Small intestine (tissue), 7 donors: ENCODE results near the gene APCDD1. TPM values are rescaled to one million over a fixed set of nuclear protein-coding genes. Genes with fewer than 3 reads are reported as not detected.

Experiments
- DNase-seq, 2 donors: peaks; one replicate each; pipeline versions ENCODE4 v3.0.0 to v3.0.0-alpha.2; 2013
- FAIRE-seq: peaks from 2 replicates; lab custom pipeline; 2012; peaks lifted over from hg19 to GRCh38; lab: Jason Lieb, UNC
- H3K27ac ChIP-seq, 3 donors: one replicate each; pipeline ENCODE4 v1.5.1; 2013; ENCODE audit warnings: low read length in 2 of 3, mild to moderate bottlenecking in 2 of 3, control low read depth in 1 of 3, inconsistent platforms in 1 of 3, low read depth in 1 of 3, moderate library complexity in 1 of 3
- H3K27me3 ChIP-seq, 3 donors: one replicate each; pipeline ENCODE4 v1.6.1; 2013; ENCODE audit warnings: low read length in 3 of 3, inconsistent platforms in 1 of 3; ENCODE audit not compliant: control insufficient read depth in 3 of 3, insufficient read depth in 3 of 3
- H3K36me3 ChIP-seq, 3 donors: one replicate each; pipeline ENCODE4 v1.6.1; 2013; ENCODE audit warnings: low read length in 3 of 3, inconsistent platforms in 1 of 3, low read depth in 1 of 3, mild to moderate bottlenecking in 1 of 3, moderate library complexity in 1 of 3; ENCODE audit not compliant: control insufficient read depth in 3 of 3, insufficient read depth in 2 of 3
- H3K4me1 ChIP-seq, 3 donors: one replicate each; pipeline ENCODE4 v1.6.1; 2013; ENCODE audit warnings: low read length in 2 of 3, inconsistent platforms in 1 of 3, low read depth in 1 of 3, mild to moderate bottlenecking in 1 of 3, moderate library complexity in 1 of 3; ENCODE audit not compliant: control insufficient read depth in 3 of 3, insufficient read depth in 2 of 3
- H3K4me3 ChIP-seq, 3 donors: one replicate each; pipeline ENCODE4 v1.5.1; 2013; ENCODE audit warnings: low read length in 3 of 3, control low read depth in 1 of 3, inconsistent platforms in 1 of 3, low read depth in 1 of 3, mild to moderate bottlenecking in 1 of 3, moderate library complexity in 1 of 3
- H3K9me3 ChIP-seq, 2 donors: one replicate each; pipeline ENCODE4 v1.6.1; 2013; ENCODE audit warnings: low read depth in 1 of 2, low read length in 1 of 2; ENCODE audit not compliant: control insufficient read depth in 2 of 2, insufficient read depth in 1 of 2
- WGBS, 3 donors: extraction: QIAGEN DNeasy Blood & Tissue Kit; methylation state at CpG; one replicate each; pipeline ENCODE4 v1.1.7; 2013; 5-methylcytosine and 5-hydroxymethylcytosine counted together
- polyA plus RNA-seq, 4 donors: library from polyadenylated mRNA; stranded (reverse) in 3 of 4; unstranded in 1 of 4; fragments of 200-250 nt in 3 of 4; fragments of 120-200 nt in 1 of 4; gene quantifications; one replicate each; pipeline versions ENCODE4 v1.2.1 to v1.2.3, GENCODE V29; 2013
- donor health status: healthy with polysubstance abuse.
- donor health status: control.
- donor health status: control.
- donor health status: Bipolar disorder and iron deficiency.
- donor health status: healthy.

The APCDD1 gene
- polyA plus RNA-seq, 4 donors: 0.67 to 21.6 (median 5.0) TPM

GRCh38 chr18:10524507-10525370, 70.3 kb downstream of the APCDD1 start:
- peaks cover 3 to 7% (median 5%) of the 10 kb centered on the region in 3 donors for H3K4me1 ChIP-seq
- H3K27me3 ChIP-seq: peaks cover 0 to 3% (median 0%) of the 10 kb centered on the region in 3 donors
- WGBS, 3 donors: 51 to 59% (median 59%) methylated on average over 11 of the region's 11 CpGs
- no peak overlapping the region for H3K27ac ChIP-seq
- no peak overlapping the region for H3K4me3 ChIP-seq
- no peak for FAIRE-seq
- H3K36me3 ChIP-seq: no peaks in the 10 kb centered on the region
- DNase-seq: peak in 1 of 2 donors; percentile 12
- no peaks in the 10 kb centered on the region for H3K9me3 ChIP-seq

GRCh38 chr18:10525371-10525691, 70.9 kb downstream of the APCDD1 start:
- Histone ChIP-seq H3K36me3 (no peaks in the 10 kb centered on the region), H3K4me3 (peak overlapping the region in 2 of 3 donors; percentile 81 to 92), H3K9me3 (no peaks in the 10 kb centered on the region), H3K27ac (peak overlapping the region in 1 of 3 donors; percentile 91), H3K4me1 (peaks cover 3 to 7% (median 5%) of the 10 kb centered on the region in 3 donors), H3K27me3 (peaks cover 0 to 3% (median 0%) of the 10 kb centered on the region in 3 donors)
- FAIRE-seq (no peak), DNase-seq (no peak)
- WGBS, 3 donors: 53 to 61% (median 59%) methylated on average over 7 of the region's 7 CpGs

DNA sequence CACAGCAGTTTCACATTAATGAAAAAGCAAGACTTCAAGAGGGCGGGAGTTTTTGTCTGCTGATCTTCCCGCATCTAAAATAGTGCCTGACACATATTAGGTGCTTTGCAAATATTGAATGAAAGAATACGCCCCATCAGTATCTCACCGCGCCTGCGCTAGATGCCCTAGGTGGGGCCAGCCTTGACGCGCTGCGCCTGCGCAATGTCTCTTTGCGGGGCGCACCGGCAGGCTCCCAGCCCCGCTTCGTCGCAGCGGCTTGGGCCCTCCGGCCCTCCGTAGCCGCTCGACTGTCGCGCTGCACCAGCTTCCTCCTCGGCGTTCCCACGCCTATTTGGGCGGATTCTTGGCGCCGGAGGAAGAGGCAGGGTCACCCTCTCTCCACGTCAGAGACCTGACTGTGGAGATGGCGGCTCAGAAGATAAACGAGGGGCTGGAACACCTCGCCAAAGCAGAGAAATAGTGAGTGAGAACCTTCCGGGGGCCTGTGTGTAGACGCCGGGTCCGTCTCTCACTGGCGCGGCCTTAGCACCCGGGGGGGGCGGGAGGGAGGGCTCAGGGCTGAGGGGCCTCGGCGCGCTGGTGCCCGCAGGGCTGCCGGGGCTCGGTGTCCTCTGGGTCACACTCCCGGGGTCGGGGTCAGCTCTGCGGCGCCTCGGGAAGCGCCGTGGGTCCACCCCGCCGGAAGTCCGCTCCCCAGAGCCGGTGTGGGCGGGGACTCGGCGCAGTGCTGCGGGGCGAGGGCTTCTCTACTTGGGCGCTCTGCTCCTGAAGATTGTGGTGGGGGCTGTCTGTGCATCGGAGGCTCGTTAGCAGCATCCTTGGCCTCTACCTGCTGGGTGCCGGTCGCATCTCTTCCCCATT, 71.5 kb downstream of the APCDD1 start, which contains the start of gene NAPG:
Gene NAPG (plus strand): TSS at position 331 of the 864 bp plus-strand sequence. CDS start 76 bp downstream, at position 407.
- 0 to 1% (median 1%) methylated on average over 53 to 68 of the region's 68 CpGs for WGBS, 3 donors
- DNase-seq (peak; percentile 93 to 95), FAIRE-seq (no peak)
- Histone ChIP-seq H3K27ac (peak within 1 kb of the TSS; percentile 69 to 94 (median 91)), H3K36me3 (no peaks in the 10 kb centered on the region), H3K4me1 (peaks cover 3 to 7% (median 5%) of the 10 kb centered on the region in 3 donors), H3K27me3 (peaks cover 0 to 3% (median 0%) of the 10 kb centered on the region in 3 donors), H3K9me3 (no peaks in the 10 kb centered on the region), H3K4me3 (peak within 1 kb of the TSS; percentile 81 to 92 (median 92))

GRCh38 chr18:10526561-10526949, 72.1 kb downstream of the APCDD1 start:
- DNase-seq (peak in 1 of 2 donors; percentile 16), FAIRE-seq (no peak)
- H3K4me3 ChIP-seq: peak overlapping the region; percentile 81 to 92 (median 92)
- peaks cover 3 to 7% (median 5%) of the 10 kb centered on the region in 3 donors for H3K4me1 ChIP-seq
- no peaks in the 10 kb centered on the region for H3K36me3 ChIP-seq
- H3K27ac ChIP-seq: peak overlapping the region; percentile 69 to 94 (median 91)
- peaks cover 0 to 2% (median 0%) of the 10 kb centered on the region in 3 donors for H3K27me3 ChIP-seq
- no peaks in the 10 kb centered on the region for H3K9me3 ChIP-seq
- WGBS, 3 donors: 2 to 3% (median 2%) methylated on average over 10 to 11 of the region's 11 CpGs

DNA sequence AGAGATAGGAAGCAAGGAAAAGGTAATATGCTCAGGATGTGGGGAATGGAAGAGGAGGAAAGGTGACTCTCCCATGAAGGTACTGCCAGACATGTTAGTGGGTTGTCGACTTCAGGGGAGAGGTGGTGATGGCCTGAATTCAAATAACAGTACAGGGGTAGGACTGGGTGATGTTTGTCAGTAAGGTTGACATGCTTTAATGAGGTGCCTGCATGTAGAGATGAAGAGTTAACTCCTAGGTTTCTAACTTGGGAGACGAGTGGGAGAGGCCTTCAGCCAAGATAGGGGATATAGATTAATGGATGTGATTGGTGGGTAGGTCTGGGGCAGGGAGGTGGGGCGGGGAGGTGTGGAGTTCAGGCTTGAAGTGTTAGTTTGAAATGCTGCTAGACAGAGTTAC, 74.0 kb downstream of the APCDD1 start:
- Histone ChIP-seq H3K27ac (no peak overlapping the region), H3K9me3 (no peaks in the 10 kb centered on the region), H3K4me1 (peaks cover 3 to 7% (median 5%) of the 10 kb centered on the region in 3 donors), H3K36me3 (no peaks in the 10 kb centered on the region), H3K4me3 (no peak overlapping the region), H3K27me3 (no peaks in the 10 kb centered on the region)
- DNase-seq: no peak
- no peak for FAIRE-seq
- WGBS, 3 donors: 57 to 74% (median 70%) methylated on average over 3 of the region's 3 CpGs

DNA sequence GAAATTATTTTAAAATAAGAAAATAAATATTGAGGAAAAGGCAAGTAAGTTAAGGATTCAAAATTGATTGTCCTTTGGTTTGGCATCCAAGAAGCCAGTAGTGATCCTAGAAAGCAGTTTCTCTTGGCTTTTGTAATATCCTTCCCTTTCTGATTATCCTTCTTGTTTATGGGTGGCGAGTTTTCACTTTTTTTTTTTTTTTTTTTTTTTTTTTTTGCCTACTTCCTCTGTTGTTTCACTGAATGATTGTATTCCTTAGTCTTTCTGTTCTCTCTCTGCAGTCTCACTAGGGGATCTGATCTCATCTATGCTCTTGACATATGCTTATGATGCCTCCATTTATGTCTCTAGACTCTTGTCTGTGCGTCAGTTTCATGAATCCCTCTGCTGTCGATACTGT, 75.6 kb downstream of the APCDD1 start:
- H3K4me3 ChIP-seq: no peak overlapping the region
- H3K4me1 ChIP-seq: peaks cover 3 to 7% (median 5%) of the 10 kb centered on the region in 3 donors
- no peaks in the 10 kb centered on the region for H3K27me3 ChIP-seq
- FAIRE-seq (no peak), DNase-seq (no peak)
- peaks cover 0 to 4% (median 1%) of the 10 kb centered on the region in 3 donors for H3K36me3 ChIP-seq
- no peaks in the 10 kb centered on the region for H3K9me3 ChIP-seq
- WGBS, 3 donors: 74 to 90% (median 79%) methylated on average over 3 of the region's 3 CpGs
- no peak overlapping the region for H3K27ac ChIP-seq

DNA sequence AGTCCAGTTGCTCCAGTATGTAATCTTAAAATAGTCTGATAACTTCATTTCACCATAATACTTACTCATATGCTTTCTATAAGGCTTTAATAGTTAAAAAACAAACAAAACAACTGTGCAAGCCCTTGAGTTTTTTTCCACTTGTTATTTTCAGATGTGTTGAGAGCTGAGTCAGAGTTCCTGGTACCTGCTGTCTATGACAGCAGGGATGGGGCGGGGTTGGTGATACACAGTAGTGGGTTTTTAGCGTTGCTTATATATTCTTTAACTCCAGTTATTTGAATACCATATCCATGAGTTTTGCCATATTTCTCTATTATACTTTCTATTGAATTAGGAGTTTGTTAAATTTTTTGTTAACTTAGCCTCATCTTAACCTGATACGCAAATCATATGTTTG, 76.4 kb downstream of the APCDD1 start:
- DNase-seq (no peak), FAIRE-seq (no peak)
- Histone ChIP-seq H3K4me1 (peaks cover 3 to 7% (median 5%) of the 10 kb centered on the region in 3 donors), H3K36me3 (peaks cover 0 to 4% (median 1%) of the 10 kb centered on the region in 3 donors), H3K4me3 (no peak overlapping the region), H3K27ac (no peak overlapping the region), H3K27me3 (no peaks in the 10 kb centered on the region), H3K9me3 (no peaks in the 10 kb centered on the region)
- 87 to 90% (median 87%) methylated on average over 3 of the region's 3 CpGs for WGBS, 3 donors

- Histone ChIP-seq H3K4me1 (no peaks in the 10 kb centered on the region), H3K4me3 (no peak overlapping the region), H3K27ac (no peak overlapping the region), H3K27me3 (no peaks in the 10 kb centered on the region), H3K36me3 (peaks cover 0 to 5% (median 1%) of the 10 kb centered on the region in 3 donors), H3K9me3 (no peaks in the 10 kb centered on the region)
- WGBS, 3 donors: 95 to 99% (median 96%) methylated on average over 2 of the region's 2 CpGs
- DNase-seq (no peak), FAIRE-seq (no peak)
Measured at GRCh38 chr18:10533111-10533510, 78.7 kb downstream of the APCDD1 start.
